CD14-positive monocyte (primary cell): Measurements from ENCODE around the gene DNAJA1. TPM values are rescaled to one million over a fixed set of nuclear protein-coding genes. Genes with fewer than 3 reads are reported as not detected.

Source experiments
- DNase-seq, 3 donors: peaks; one replicate each; pipeline ENCODE4 v3.0.0-alpha.2; 2011 to 2022
- H2AFZ ChIP-seq: 2 replicates; pipeline ENCODE4 v1.6.0; 2012; ENCODE audit warnings: mild to moderate bottlenecking, low read depth, low read length, inconsistent platforms; ENCODE audit not compliant: insufficient read depth, poor library complexity, severe bottlenecking
- H3K27ac ChIP-seq, 2 donors: 1 replicate in 1 of 2; 2 replicates in 1 of 2; pipeline ENCODE4 v1.5.1; 2012 to 2013; ENCODE audit warnings: low read length in 2 of 2, control low read depth in 1 of 2, inconsistent platforms in 1 of 2, low read depth in 1 of 2, mild to moderate bottlenecking in 1 of 2
- H3K27me3 ChIP-seq, 2 donors: one replicate each; pipeline versions ENCODE4 v1.6.0 to v1.6.1; 2011 to 2013; ENCODE audit warnings: low read length in 2 of 2; ENCODE audit not compliant: control insufficient read depth in 2 of 2, insufficient read depth in 2 of 2
- H3K36me3 ChIP-seq, 2 donors: replicated peaks in 1 of 2; 1 replicate in 1 of 2; 2 replicates in 1 of 2; pipeline versions ENCODE4 v1.5.1 to v1.6.1; 2012 to 2013; ENCODE audit warnings: low read length in 2 of 2, control low read depth in 1 of 2, inconsistent platforms in 1 of 2, mild to moderate bottlenecking in 1 of 2; ENCODE audit not compliant: insufficient read depth in 2 of 2, control insufficient read depth in 1 of 2
- H3K4me1 ChIP-seq, 2 donors: 1 replicate in 1 of 2; 2 replicates in 1 of 2; pipeline versions ENCODE4 v1.5.1 to v1.6.1; 2012 to 2013; ENCODE audit warnings: low read length in 2 of 2, control low read depth in 1 of 2, inconsistent platforms in 1 of 2, mild to moderate bottlenecking in 1 of 2, moderate library complexity in 1 of 2; ENCODE audit not compliant: insufficient read depth in 2 of 2, control insufficient read depth in 1 of 2
- H3K4me2 ChIP-seq: replicated peaks from 2 replicates; pipeline ENCODE3; 2012; ENCODE audit warnings: low read length, moderate library complexity, mild to moderate bottlenecking; ENCODE audit not compliant: poor library complexity, severe bottlenecking; ENCODE audit errors: extremely low read depth
- H3K4me3 ChIP-seq, 3 experiments: fragments of 200-600 bp in 1 of 3; sonication (generic) in 1 of 3; replicated peaks in 1 of 3; 1 replicate in 2 of 3; 2 replicates in 1 of 3; pipeline ENCODE4 v1.5.1; 2011 to 2013; ENCODE audit warnings: low read length in 3 of 3, mild to moderate bottlenecking in 3 of 3, control low read depth in 2 of 3, low read depth in 2 of 3, inconsistent platforms in 1 of 3, moderate library complexity in 1 of 3
- H3K79me2 ChIP-seq: 2 replicates; pipeline ENCODE4 v1.6.0; 2012; ENCODE audit warnings: mild to moderate bottlenecking, control low read depth, inconsistent platforms, low read length, moderate library complexity; ENCODE audit not compliant: insufficient read depth
- H3K9ac ChIP-seq: 2 replicates; pipeline ENCODE4 v1.6.0; 2017; ENCODE audit warnings: low read length, mild to moderate bottlenecking; ENCODE audit not compliant: insufficient read depth, poor library complexity, severe bottlenecking
- H3K9me3 ChIP-seq, 2 donors: replicated peaks in 1 of 2; 1 replicate in 1 of 2; 2 replicates in 1 of 2; pipeline versions ENCODE4 v1.5.1 to v1.6.1; 2012 to 2013; ENCODE audit warnings: low read length in 2 of 2, control low read depth in 1 of 2; ENCODE audit not compliant: control insufficient read depth in 1 of 2, insufficient read depth in 1 of 2
- H4K20me1 ChIP-seq: 2 replicates; pipeline ENCODE4 v1.6.0; 2012; ENCODE audit warnings: mild to moderate bottlenecking, low read length, control low read depth, moderate library complexity; ENCODE audit not compliant: insufficient read depth
- H3K27ac Mint-ChIP-seq, 7 donors: one replicate each; pipeline ENCODE4 v1.8.0; 2020; ENCODE audit warnings: mild to moderate bottlenecking in 7 of 7, mixed read lengths in 7 of 7, moderate library complexity in 6 of 7, inconsistent platforms in 2 of 7
- H3K27me3 Mint-ChIP-seq, 3 donors: one replicate each; pipeline ENCODE4 v1.8.0; 2021 to 2022; ENCODE audit warnings: low read depth in 3 of 3, mild to moderate bottlenecking in 3 of 3, mixed read lengths in 3 of 3, moderate library complexity in 3 of 3, inconsistent platforms in 1 of 3
- H3K36me3 Mint-ChIP-seq, 2 donors: one replicate each; pipeline ENCODE4 v1.8.0; 2020; ENCODE audit warnings: mixed read lengths in 2 of 2, inconsistent platforms in 1 of 2, mild to moderate bottlenecking in 1 of 2
- H3K4me1 Mint-ChIP-seq: one replicate; pipeline ENCODE4 v1.8.0; 2020; ENCODE audit warnings: mild to moderate bottlenecking, mixed read lengths
- H3K4me3 Mint-ChIP-seq, 2 donors: one replicate each; pipeline ENCODE4 v1.8.0; 2020; ENCODE audit warnings: mild to moderate bottlenecking in 2 of 2, mixed read lengths in 2 of 2, moderate library complexity in 1 of 2
- H3K9me3 Mint-ChIP-seq, 7 donors: one replicate each; pipeline ENCODE4 v1.8.0; 2020 to 2022; ENCODE audit warnings: mixed read lengths in 7 of 7, mild to moderate bottlenecking in 6 of 7, moderate library complexity in 6 of 7, inconsistent platforms in 2 of 7
- WGBS: methylation state at CpG from one replicate; pipeline ENCODE4 v1.1.5; 2013; ENCODE audit warnings: missing lambda C conversion rate; ENCODE audit not compliant: insufficient coverage; 5-methylcytosine and 5-hydroxymethylcytosine counted together
- intact Hi-C, 2 donors: fragments of 100-400 bp; cut with micrococcal nuclease; formaldehyde crosslinking; loops; one replicate each; pipeline versions ENCODE4 v1.15.0 to v1.15.1; 2023
- polyA plus RNA-seq, 3 donors: library from polyadenylated mRNA; depleted of rRNA in 1 of 3; unstranded in 2 of 3; stranded (reverse) in 1 of 3; fragments of 300-500 nt in 2 of 3; fragments of >200 nt in 1 of 3; fragmentation: Illumina TruSeq in 2 of 3; gene quantifications; 1 replicate in 2 of 3; 2 replicates in 1 of 3; pipeline ENCODE4 v1.2.3, GENCODE V29; 2012 to 2021
- TF ChIP-seq, protein P1 (sequence below): fragments of 200-600 bp; IDR thresholded peaks from one replicate; pipeline ENCODE4 v1.8.0; 2022; ENCODE audit warnings: antibody characterized with exemption, mild to moderate bottlenecking

Gene DNAJA1
- polyA plus RNA-seq, 3 donors, result 73.3 to 112 (median 93.6) TPM

DNA sequence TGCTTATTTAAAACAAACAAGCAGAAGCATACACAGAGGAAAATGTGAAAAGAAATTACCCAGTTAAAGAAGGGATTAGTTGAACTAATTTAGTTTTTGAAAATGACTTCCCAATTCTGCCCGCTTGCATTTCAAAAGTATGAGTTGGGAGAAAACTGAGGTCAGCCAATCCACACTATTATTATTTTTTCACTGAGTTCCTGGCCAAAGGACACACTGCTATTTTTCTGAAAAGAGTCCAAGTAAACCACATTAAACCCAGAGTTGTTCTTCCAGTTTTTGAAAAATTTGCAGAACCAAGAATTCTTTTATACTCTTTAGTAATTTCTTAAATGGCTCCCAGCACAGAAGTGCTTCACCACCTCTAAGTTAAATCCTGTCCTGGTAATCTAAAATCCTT, 43.9 kb downstream of the DNAJA1 start:
- H3K27ac ChIP-seq, result peak overlapping the region in 1 of 2 donors; percentile 27
- H3K9me3 Mint-ChIP-seq, result no peaks in the 10 kb centered on the region
- intact Hi-C loops, result no loop called here
- H3K4me3 Mint-ChIP-seq, result no peak overlapping the region
- TF ChIP-seq, protein P1, sequence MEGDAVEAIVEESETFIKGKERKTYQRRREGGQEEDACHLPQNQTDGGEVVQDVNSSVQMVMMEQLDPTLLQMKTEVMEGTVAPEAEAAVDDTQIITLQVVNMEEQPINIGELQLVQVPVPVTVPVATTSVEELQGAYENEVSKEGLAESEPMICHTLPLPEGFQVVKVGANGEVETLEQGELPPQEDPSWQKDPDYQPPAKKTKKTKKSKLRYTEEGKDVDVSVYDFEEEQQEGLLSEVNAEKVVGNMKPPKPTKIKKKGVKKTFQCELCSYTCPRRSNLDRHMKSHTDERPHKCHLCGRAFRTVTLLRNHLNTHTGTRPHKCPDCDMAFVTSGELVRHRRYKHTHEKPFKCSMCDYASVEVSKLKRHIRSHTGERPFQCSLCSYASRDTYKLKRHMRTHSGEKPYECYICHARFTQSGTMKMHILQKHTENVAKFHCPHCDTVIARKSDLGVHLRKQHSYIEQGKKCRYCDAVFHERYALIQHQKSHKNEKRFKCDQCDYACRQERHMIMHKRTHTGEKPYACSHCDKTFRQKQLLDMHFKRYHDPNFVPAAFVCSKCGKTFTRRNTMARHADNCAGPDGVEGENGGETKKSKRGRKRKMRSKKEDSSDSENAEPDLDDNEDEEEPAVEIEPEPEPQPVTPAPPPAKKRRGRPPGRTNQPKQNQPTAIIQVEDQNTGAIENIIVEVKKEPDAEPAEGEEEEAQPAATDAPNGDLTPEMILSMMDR, result no peak
- no CpG with 5 or more reads among the region's 1 CpG for WGBS
- peaks cover 72 to 90% of the 10 kb centered on the region in 2 donors for H3K36me3 Mint-ChIP-seq
- DNase-seq, result no peak
- H3K4me1 Mint-ChIP-seq, result peaks cover 25% of the 10 kb centered on the region
- H3K9ac ChIP-seq, result no peak overlapping the region
- H3K9me3 ChIP-seq, result no peaks in the 10 kb centered on the region
- no peak overlapping the region for H3K4me2 ChIP-seq
- peaks cover 62 to 86% of the 10 kb centered on the region in 2 donors for H3K36me3 ChIP-seq
- H3K4me3 ChIP-seq, result no peak overlapping the region
- H3K27ac Mint-ChIP-seq, result peak overlapping the region in 2 of 7 donors; percentile 35 to 38
- H3K4me1 ChIP-seq, result peaks cover 20 to 24% of the 10 kb centered on the region in 2 donors
- peaks cover 62% of the 10 kb centered on the region for H3K79me2 ChIP-seq
- H3K27me3 ChIP-seq, result no peaks in the 10 kb centered on the region
- H2AFZ ChIP-seq, result no peak overlapping the region
- peaks cover 12% of the 10 kb centered on the region for H4K20me1 ChIP-seq
- H3K27me3 Mint-ChIP-seq, result peaks cover 0 to 3% (median 1%) of the 10 kb centered on the region in 3 donors

DNA sequence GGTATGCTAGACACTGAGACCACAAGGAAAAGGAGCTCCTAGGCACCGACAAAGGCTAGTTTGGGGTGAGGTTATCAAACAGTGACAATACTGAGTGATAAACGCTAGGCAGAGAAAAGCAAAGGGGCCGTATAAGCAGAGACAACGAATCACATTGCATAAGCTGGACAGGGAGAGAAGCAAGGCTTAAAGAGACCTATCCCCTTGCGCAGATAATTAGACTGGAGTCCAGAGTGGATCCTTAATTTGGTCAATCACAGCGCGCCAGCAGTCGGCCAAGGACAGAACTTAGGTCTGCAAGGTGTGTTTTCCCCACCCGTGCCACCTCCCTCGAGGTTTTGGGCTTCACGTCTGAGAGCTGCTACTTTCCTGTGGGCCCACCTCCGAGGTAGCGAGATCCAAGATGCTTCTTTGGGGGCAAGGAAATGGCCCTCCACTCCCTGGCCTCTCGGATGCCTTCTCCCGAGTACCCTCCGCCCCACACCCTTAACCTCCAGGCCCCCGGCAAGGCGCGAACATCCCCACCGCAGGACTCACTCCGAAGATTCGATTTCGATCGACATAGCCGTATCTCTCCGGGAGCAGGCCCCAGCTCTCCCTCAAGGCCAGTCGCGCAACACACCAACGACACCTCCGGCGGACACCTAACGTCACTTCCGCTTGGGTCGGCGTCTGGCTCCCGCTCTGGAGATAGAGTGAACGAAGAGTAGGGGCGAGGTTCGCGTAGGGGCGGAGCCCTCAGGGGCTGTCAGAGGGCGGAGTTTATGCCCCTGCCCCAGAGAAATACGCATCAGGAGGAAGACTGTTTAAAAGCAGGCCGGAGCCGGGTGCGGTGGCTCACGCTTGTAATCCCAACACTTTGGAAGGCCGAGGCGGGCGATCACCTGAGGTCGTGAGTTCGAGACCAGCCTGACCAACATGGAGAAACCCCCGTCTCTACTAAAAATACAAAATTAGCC, 51.3 kb downstream of the DNAJA1 start, which contains the start of gene SMU1:
TSS of gene SMU1 (minus strand) at position 629 of the 959 bp plus-strand sequence. CDS start at position 563, 66 bp downstream.
- Histone ChIP-seq H3K4me2 (peak within 1 kb of the TSS; percentile 73), H4K20me1 (no peaks in the 10 kb centered on the region), H3K4me1 (peaks cover 17 to 22% of the 10 kb centered on the region in 2 donors), H3K27me3 (no peaks in the 10 kb centered on the region), H3K79me2 (peaks cover 52% of the 10 kb centered on the region), H3K4me3 (peak within 1 kb of the TSS; percentile 51 to 82 (median 64)), H3K9ac (peak within 1 kb of the TSS; percentile 91), H3K36me3 (peaks cover 19 to 27% of the 10 kb centered on the region in 2 donors), H3K27ac (peak within 1 kb of the TSS; percentile 90 to 98), H2AFZ (peak within 1 kb of the TSS; percentile 74), H3K9me3 (no peaks in the 10 kb centered on the region)
- WGBS, result under 1% methylated on average over 53 of the region's 53 CpGs
- Mint-ChIP-seq H3K36me3 (peaks cover 25 to 32% of the 10 kb centered on the region in 2 donors), H3K27me3 (peaks cover 0 to 2% (median 0%) of the 10 kb centered on the region in 3 donors), H3K9me3 (no peaks in the 10 kb centered on the region), H3K4me1 (peaks cover 20% of the 10 kb centered on the region), H3K4me3 (peak within 1 kb of the TSS; percentile 96 to 99), H3K27ac (peak within 1 kb of the TSS; percentile 100)
- DNase-seq, result peak; percentile 97 to 98 (median 98)
- intact Hi-C loops, result loop anchor here (5.0 to 10.0 kb wide), 5 partner anchors 34 to 188 kb away; partner anchors contain the start of genes BAG1 (in 2 of the 2), B4GALT1 (in 1 of the 2), CHMP5 (in 1 of the 2) and DNAJA1 (in 1 of the 2)
- TF ChIP-seq, protein P1, result no peak
